Ascending aorta (tissue), 2 donors: Measurements from ENCODE around the gene VSX1. TPM values are rescaled to one million over a fixed set of nuclear protein-coding genes. Genes with fewer than 3 reads are reported as not detected.
A peak's percentile ranks its signal among the peaks of the same experiment; 100 is the strongest.

Experiments used
- DNase-seq, 2 donors: peaks; one replicate each; pipeline ENCODE4 v3.0.0-alpha.2; 2019; ENCODE audit warnings: low spot score in 2 of 2
- H3K27ac ChIP-seq, 2 donors: fragments of 200-600 bp; sonication (generic); one replicate each; pipeline ENCODE4 v1.5.1; 2016 to 2017; ENCODE audit warnings: mild to moderate bottlenecking in 1 of 2
- H3K27me3 ChIP-seq: fragments of 200-600 bp; sonication (generic); one replicate; pipeline ENCODE4 v1.5.1; 2017
- H3K36me3 ChIP-seq, 2 donors: fragments of 200-600 bp; sonication (generic); one replicate each; pipeline ENCODE4 v1.5.1; 2016
- H3K4me1 ChIP-seq, 2 donors: fragments of 200-600 bp; sonication (generic); one replicate each; pipeline ENCODE4 v1.5.1; 2016 to 2017; ENCODE audit warnings: mild to moderate bottlenecking in 1 of 2
- H3K4me3 ChIP-seq, 2 donors: fragments of 200-600 bp; sonication (generic); one replicate each; pipeline ENCODE4 v1.5.1; 2016 to 2017; ENCODE audit warnings: mild to moderate bottlenecking in 1 of 2
- H3K9me3 ChIP-seq, 2 donors: fragments of 200-600 bp; sonication (generic); one replicate each; pipeline ENCODE4 v1.5.1; 2016
- intact Hi-C: fragments of 100-400 bp; cut with DNase I; formaldehyde crosslinking; loops from one replicate; pipeline ENCODE4 v1.15.1; 2023
- total RNA-seq: library from RNA; depleted of rRNA; stranded (reverse); fragments of >200 nt; gene quantifications from one replicate; pipeline ENCODE4 v1.1.0, GENCODE V29; 2016
- TF ChIP-seq, protein P1 (sequence below), 3 experiments: fragments of 200-600 bp in 2 of 3; fragments of 450-650 bp in 1 of 3; sonication (generic) in 2 of 3; IDR thresholded peaks; one replicate each; pipeline ENCODE4 v1.5.1; 2016 to 2019; ENCODE audit warnings: antibody characterized with exemption in 3 of 3, mild to moderate bottlenecking in 1 of 3, moderate library complexity in 1 of 3

Gene VSX1
- total RNA-seq, 1 donor from 2014 or later = not detected

DNA sequence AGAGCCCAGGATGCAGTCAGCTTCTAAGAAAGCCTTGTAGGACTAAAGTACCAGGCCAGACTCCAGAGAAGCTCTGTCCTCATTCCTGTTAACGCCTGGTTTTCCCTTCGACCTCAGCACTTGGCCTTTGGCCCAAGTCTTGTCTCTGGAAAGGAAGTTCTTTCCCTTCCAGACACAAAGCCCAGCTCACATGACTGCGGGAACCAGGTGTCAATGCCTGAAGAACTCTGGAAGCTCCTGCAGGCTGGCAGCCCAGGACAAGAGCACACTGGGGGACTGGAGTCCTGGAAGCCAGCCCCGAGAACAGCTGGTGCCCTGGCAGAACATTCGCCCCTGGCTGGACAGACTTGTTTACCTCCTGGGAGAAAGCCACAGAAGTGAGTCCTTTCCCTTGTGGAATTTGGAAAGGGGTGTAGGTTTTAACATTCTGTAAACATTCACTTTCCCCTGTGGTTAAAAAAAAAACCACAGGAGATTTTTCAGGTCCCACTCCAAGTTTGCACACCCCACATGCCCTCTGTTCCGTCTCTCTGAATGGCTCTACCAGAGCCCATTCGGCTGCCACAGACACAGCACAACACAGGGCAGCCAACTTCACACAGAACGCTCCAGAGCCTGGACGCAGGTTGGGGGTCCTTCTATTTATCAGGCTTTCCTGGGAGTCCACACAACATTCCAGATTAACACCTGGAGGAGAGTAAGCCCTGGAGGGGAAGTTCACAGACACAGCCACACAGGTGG is 42.1 kb downstream of the VSX1 start:
- Histone ChIP-seq H3K27me3 (no peaks in the 10 kb centered on the region), H3K4me1 (peaks cover 69 to 93% of the 10 kb centered on the region in 2 donors), H3K36me3 (no peaks in the 10 kb centered on the region), H3K27ac (peak overlapping the region; percentile 88 to 96), H3K4me3 (peak overlapping the region in 1 of 2 donors; percentile 18), H3K9me3 (no peaks in the 10 kb centered on the region)
- intact Hi-C loops = loop anchor here (1.0 kb wide), 1 partner anchor 12 kb away; no protein-coding TSS in a partner anchor
- peak; percentile 82 to 94 for DNase-seq
- TF ChIP-seq, protein P1, sequence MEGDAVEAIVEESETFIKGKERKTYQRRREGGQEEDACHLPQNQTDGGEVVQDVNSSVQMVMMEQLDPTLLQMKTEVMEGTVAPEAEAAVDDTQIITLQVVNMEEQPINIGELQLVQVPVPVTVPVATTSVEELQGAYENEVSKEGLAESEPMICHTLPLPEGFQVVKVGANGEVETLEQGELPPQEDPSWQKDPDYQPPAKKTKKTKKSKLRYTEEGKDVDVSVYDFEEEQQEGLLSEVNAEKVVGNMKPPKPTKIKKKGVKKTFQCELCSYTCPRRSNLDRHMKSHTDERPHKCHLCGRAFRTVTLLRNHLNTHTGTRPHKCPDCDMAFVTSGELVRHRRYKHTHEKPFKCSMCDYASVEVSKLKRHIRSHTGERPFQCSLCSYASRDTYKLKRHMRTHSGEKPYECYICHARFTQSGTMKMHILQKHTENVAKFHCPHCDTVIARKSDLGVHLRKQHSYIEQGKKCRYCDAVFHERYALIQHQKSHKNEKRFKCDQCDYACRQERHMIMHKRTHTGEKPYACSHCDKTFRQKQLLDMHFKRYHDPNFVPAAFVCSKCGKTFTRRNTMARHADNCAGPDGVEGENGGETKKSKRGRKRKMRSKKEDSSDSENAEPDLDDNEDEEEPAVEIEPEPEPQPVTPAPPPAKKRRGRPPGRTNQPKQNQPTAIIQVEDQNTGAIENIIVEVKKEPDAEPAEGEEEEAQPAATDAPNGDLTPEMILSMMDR (IDR thresholded peaks at IDR 0.05) = peak in 1 of 3 experiments; percentile 13

DNA sequence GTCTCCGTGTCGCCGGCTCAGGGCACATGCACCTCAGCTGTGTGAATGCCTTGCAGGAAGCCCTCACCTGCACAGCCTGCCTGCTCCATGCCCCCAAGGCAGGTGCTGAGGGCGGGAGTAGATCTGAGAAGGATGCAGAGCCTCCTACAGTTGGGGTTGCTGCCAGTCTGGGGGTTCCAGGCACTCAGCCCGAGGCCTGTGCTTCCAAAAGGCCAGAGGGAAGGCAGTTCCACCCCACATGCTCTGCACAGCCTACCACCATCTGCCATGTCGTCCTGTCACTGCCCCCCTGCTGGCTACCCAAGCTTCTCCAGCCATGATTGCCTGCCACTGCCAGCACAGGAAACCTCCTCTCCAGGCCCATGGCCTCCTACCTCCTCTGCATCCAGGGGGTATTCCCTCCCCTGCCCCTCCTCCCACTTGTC is 43.3 kb downstream of the VSX1 start:
- peak overlapping the region; percentile 88 to 96 for H3K27ac ChIP-seq

DNA sequence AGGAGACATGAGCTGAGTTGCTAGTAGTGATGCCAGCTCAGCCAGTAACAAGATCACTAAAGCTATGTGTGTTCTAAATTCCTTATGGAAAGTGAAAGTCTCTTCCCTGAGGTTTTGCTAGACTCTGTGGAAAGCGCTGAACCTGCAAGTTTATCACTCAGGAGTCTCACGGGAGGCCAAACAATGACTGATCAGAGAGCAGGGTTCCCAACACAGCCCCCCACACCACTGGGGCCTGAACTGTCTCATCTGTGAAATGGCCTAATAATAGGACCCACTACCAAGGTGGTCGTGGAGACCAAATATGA is 43.9 kb downstream of the VSX1 start:
- DNase-seq = no peak
- Histone ChIP-seq H3K27ac (peak overlapping the region; percentile 88 to 96), H3K4me3 (peak overlapping the region in 1 of 2 donors; percentile 3), H3K4me1 (peaks cover 52 to 82% of the 10 kb centered on the region in 2 donors), H3K36me3 (no peaks in the 10 kb centered on the region), H3K27me3 (no peaks in the 10 kb centered on the region), H3K9me3 (no peaks in the 10 kb centered on the region)
- TF ChIP-seq, protein P1 (IDR thresholded peaks at IDR 0.05) = no peak
- intact Hi-C loops = no loop called here

More for the DNA sequence above, 43.3 kb downstream of the VSX1 start:
- intact Hi-C loops = no loop called here
- TF ChIP-seq, protein P1 (IDR thresholded peaks at IDR 0.05) = no peak
- no peaks in the 10 kb centered on the region for H3K36me3 ChIP-seq
- no peak for DNase-seq
- peak overlapping the region in 1 of 2 donors; percentile 3 for H3K4me3 ChIP-seq
- H3K27me3 ChIP-seq = no peaks in the 10 kb centered on the region
- no peaks in the 10 kb centered on the region for H3K9me3 ChIP-seq
- H3K4me1 ChIP-seq = peaks cover 57 to 82% of the 10 kb centered on the region in 2 donors

DNA sequence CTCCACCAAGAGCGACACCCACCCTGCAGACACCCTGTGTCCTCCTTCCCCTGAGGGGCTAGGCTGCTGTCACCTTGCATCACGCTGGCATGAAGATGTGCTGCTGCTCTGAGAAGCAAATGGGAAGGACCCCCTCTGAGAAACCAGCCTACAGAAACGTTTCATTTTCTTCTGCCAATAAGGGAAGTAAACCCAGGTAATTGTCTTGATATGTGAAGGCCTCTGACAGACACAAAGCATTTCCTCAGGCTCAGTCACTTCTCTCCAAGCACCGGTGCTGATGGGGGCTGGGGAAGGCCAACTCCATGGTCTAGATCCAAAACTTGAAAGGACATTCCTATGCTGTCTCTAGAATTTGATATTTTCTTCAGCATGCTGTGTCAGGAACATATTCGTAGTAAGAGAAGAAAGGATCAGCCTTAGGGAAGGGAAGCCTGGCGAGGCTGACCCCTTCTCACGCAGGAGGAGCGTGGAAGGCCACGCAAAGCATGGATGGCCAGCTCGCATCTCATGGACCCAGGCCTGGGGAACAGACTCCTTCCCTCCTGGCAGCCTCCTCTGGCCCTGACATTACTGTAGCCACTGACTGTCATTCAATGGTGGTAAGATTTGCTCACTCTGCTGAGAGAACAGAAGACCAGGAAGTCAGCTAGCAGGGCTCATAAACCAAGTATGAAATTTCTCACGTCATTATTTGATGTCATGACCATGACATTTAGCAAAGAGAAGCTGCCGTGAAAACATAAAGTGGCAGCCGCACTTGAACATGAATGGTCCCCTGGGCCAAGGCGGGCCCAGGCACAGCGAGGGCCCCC is 44.4 kb downstream of the VSX1 start:
- intact Hi-C loops = no loop called here
- peak overlapping the region in 1 of 2 donors; percentile 3 for H3K4me3 ChIP-seq
- DNase-seq = no peak
- H3K36me3 ChIP-seq = no peaks in the 10 kb centered on the region
- H3K27ac ChIP-seq = peak overlapping the region; percentile 88 to 96
- H3K9me3 ChIP-seq = no peaks in the 10 kb centered on the region
- H3K4me1 ChIP-seq = peaks cover 48 to 82% of the 10 kb centered on the region in 2 donors
- TF ChIP-seq, protein P1 (IDR thresholded peaks at IDR 0.05) = no peak
- no peaks in the 10 kb centered on the region for H3K27me3 ChIP-seq

DNA sequence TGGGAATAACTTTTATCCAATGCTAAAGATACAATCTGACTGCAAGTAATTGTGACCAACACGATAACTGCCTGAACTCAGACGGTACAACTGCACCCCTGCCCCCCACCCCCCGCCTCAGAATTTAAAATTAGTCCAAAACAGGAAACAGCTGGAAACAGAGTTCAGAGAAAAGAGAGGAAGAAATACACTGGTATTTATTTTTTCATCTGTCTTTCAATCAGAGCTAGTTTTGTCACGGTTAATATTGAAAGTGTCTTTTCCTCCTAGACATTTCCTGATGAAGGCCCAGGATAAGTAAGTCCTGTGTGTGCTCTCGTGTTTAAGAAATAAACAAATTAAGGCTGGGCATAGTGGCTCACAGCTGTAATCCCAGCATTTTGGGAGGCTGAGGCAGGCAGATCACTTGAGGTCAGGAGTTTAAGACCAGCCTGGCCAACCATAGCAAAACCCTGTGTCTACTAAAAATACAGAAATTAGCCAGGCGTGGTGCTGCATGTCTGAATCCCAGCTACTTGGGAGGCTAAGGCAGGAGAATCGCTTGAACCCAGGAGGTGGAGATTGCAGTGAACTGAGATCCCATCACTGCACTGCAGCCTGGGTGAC is 45.5 kb downstream of the VSX1 start:
- DNase-seq = no peak
- H3K27me3 ChIP-seq = no peaks in the 10 kb centered on the region
- H3K36me3 ChIP-seq = no peaks in the 10 kb centered on the region
- peak overlapping the region; percentile 88 to 96 for H3K27ac ChIP-seq
- peaks cover 45 to 78% of the 10 kb centered on the region in 2 donors for H3K4me1 ChIP-seq
- intact Hi-C loops = no loop called here
- no peak overlapping the region for H3K4me3 ChIP-seq
- H3K9me3 ChIP-seq = no peaks in the 10 kb centered on the region
- TF ChIP-seq, protein P1 (IDR thresholded peaks at IDR 0.05) = no peak
